Upper lobe of left lung (tissue), 6 donors: ENCODE measurements around the gene HPSE2. TPM values are rescaled to one million over a fixed set of nuclear protein-coding genes. Genes with fewer than 3 reads are reported as not detected.

Experiments used
- ATAC-seq, 2 donors: fragments of 200-7000 bp; cut with Tn5 transposase; one replicate each; pipeline ENCODE4 v1.9.1; 2022; ENCODE audit warnings: mild to moderate bottlenecking in 2 of 2, moderate library complexity in 2 of 2; ENCODE audit not compliant: low FRiP score in 2 of 2
- DNase-seq, 2 donors: peaks; one replicate each; pipeline ENCODE4 v3.0.0-alpha.2; 2019 to 2020
- H3K27ac ChIP-seq, 4 donors: fragments of 200-600 bp; sonication (generic); one replicate each; pipeline ENCODE4 v1.5.1; 2016 to 2019
- H3K27me3 ChIP-seq, 4 donors: fragments of 200-600 bp; sonication (generic); one replicate each; pipeline ENCODE4 v1.5.1; 2017 to 2019
- H3K36me3 ChIP-seq, 4 donors: fragments of 200-600 bp; sonication (generic); one replicate each; pipeline ENCODE4 v1.5.1; 2016 to 2019
- H3K4me1 ChIP-seq, 4 donors: fragments of 200-600 bp; sonication (generic); one replicate each; pipeline ENCODE4 v1.5.1; 2018 to 2019
- H3K4me3 ChIP-seq, 4 donors: fragments of 200-600 bp; sonication (generic); one replicate each; pipeline ENCODE4 v1.5.1; 2017 to 2019; ENCODE audit warnings: mild to moderate bottlenecking in 2 of 4, moderate library complexity in 1 of 4
- H3K9me3 ChIP-seq, 4 donors: fragments of 200-600 bp; sonication (generic); one replicate each; pipeline ENCODE4 v1.5.1; 2018 to 2019
- CTCF ChIP-seq, 6 experiments: fragments of 450-650 bp in 4 of 6; fragments of 200-600 bp in 2 of 6; sonication (generic) in 2 of 6; IDR thresholded peaks; one replicate each; pipeline ENCODE4 v1.5.1; 2016 to 2019; ENCODE audit warnings: antibody characterized with exemption in 6 of 6
- EP300 ChIP-seq, 4 donors: sonication (generic); formaldehyde crosslinking; IDR thresholded peaks; one replicate each; pipeline ENCODE4 v1.5.1; 2017; ENCODE audit warnings: antibody characterized with exemption in 4 of 4, control low read depth in 2 of 4
- POLR2A ChIP-seq, 4 donors: fragments of 450-650 bp; IDR thresholded peaks; one replicate each; pipeline ENCODE4 v1.5.1; 2016 to 2017; ENCODE audit warnings: antibody characterized with exemption in 4 of 4, mild to moderate bottlenecking in 2 of 4
- POLR2AphosphoS5 ChIP-seq, 2 donors: sonication (generic); formaldehyde crosslinking; IDR thresholded peaks; one replicate each; pipeline ENCODE4 v1.5.1; 2017; ENCODE audit warnings: antibody characterized with exemption in 2 of 2
- whole genome bisulfite sequencing, 2 donors: methylation state at CpG; one replicate each; pipeline ENCODE4 v1.1.5; 2017 to 2018; 5-methylcytosine and 5-hydroxymethylcytosine counted together
- total RNA-seq, 6 donors: library from RNA; depleted of rRNA in 4 of 6; stranded (reverse); fragments of >200 nt in 4 of 6; gene quantifications; one replicate each; pipeline versions ENCODE4 v1.1.0 to v1.2.1, GENCODE V29; 2016 to 2021
- donor health status: DM: no; HTN: no; CAD: no; lungs with moderate emphysema.
- donor health status: DM: no; HTN: yes; CAD: no; lungs with severe emphysema.

Gene HPSE2
- total RNA-seq, 6 donors from 2014 or later = 0.15 to 1.1 (median 0.91) TPM; not detected in 1

GRCh38 chr10:98517672-98518071 lies 718.0 kb downstream of the HPSE2 start:
- TF ChIP-seq POLR2A (IDR thresholded peaks at IDR 0.05) = no peak
- no peak for TF ChIP-seq CTCF (IDR thresholded peaks at IDR 0.05)
- no peak for TF ChIP-seq POLR2AphosphoS5 (IDR thresholded peaks at IDR 0.05)
- no peak for TF ChIP-seq EP300 (IDR thresholded peaks at IDR 0.05)
- no peak overlapping the region for H3K27ac ChIP-seq
- no peaks in the 10 kb centered on the region for H3K27me3 ChIP-seq
- WGBS, 2 donors = 50 to 76% methylated on average over 2 of the region's 2 CpGs
- ATAC-seq (no peak), DNase-seq (no peak)
- no peaks in the 10 kb centered on the region for H3K36me3 ChIP-seq
- no peak overlapping the region for H3K4me3 ChIP-seq
- H3K9me3 ChIP-seq = no peaks in the 10 kb centered on the region
- no peaks in the 10 kb centered on the region for H3K4me1 ChIP-seq

- no peak for TF ChIP-seq POLR2AphosphoS5 (IDR thresholded peaks at IDR 0.05)
- Histone ChIP-seq H3K4me1 (no peaks in the 10 kb centered on the region), H3K27me3 (no peaks in the 10 kb centered on the region), H3K9me3 (no peaks in the 10 kb centered on the region), H3K27ac (no peak overlapping the region), H3K36me3 (no peaks in the 10 kb centered on the region), H3K4me3 (no peak overlapping the region)
- DNase-seq (no peak), ATAC-seq (no peak)
- WGBS, 2 donors = 59 to 64% methylated on average over 2 of the region's 2 CpGs
Measured at GRCh38 chr10:98516352-98516751, 719.3 kb downstream of the HPSE2 start.

DNA sequence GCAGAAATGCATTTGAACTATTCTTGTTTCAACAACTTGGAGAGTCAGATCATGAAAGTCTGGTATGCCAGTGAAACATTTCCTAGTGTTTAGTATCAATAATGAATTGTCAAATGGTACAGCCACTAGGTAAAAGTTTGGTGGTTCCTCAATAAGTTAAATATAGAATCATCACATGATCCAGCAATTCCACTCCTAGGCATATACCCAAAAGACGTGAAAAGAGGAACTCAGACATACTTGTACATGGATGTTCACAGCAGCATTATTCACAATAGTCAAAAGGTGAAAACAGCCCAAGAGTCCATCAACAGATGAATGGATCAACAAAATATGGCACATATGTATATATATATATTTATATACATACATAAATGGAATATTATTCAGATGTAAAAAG lies 721.9 kb downstream of the HPSE2 start:
- H3K36me3 ChIP-seq = no peaks in the 10 kb centered on the region
- DNase-seq (no peak), ATAC-seq (no peak)
- TF ChIP-seq CTCF (IDR thresholded peaks at IDR 0.05) (no peak), POLR2A (IDR thresholded peaks at IDR 0.05) (no peak), POLR2AphosphoS5 (IDR thresholded peaks at IDR 0.05) (no peak), EP300 (IDR thresholded peaks at IDR 0.05) (no peak)
- no peaks in the 10 kb centered on the region for H3K9me3 ChIP-seq
- no peaks in the 10 kb centered on the region for H3K4me1 ChIP-seq
- no peak overlapping the region for H3K4me3 ChIP-seq
- H3K27me3 ChIP-seq = no peaks in the 10 kb centered on the region
- 58 to 60% methylated on average over 1 of the region's 1 CpG for WGBS, 2 donors
- H3K27ac ChIP-seq = no peak overlapping the region

GRCh38 chr10:98511876-98512275 lies 723.8 kb downstream of the HPSE2 start:
- ATAC-seq (no peak), DNase-seq (no peak)
- no peak overlapping the region for H3K4me3 ChIP-seq
- H3K4me1 ChIP-seq = no peaks in the 10 kb centered on the region
- no peaks in the 10 kb centered on the region for H3K9me3 ChIP-seq
- 73 to 100% methylated on average over 1 of the region's 1 CpG for WGBS, 2 donors
- no peak overlapping the region for H3K27ac ChIP-seq
- H3K36me3 ChIP-seq = no peaks in the 10 kb centered on the region
- no peaks in the 10 kb centered on the region for H3K27me3 ChIP-seq
- TF ChIP-seq EP300 (IDR thresholded peaks at IDR 0.05) = no peak
- no peak for TF ChIP-seq CTCF (IDR thresholded peaks at IDR 0.05)
- no peak for TF ChIP-seq POLR2A (IDR thresholded peaks at IDR 0.05)
- TF ChIP-seq POLR2AphosphoS5 (IDR thresholded peaks at IDR 0.05) = no peak

GRCh38 chr10:98510412-98510995 lies 725.1 kb downstream of the HPSE2 start:
- TF ChIP-seq POLR2AphosphoS5 (IDR thresholded peaks at IDR 0.05) = no peak
- TF ChIP-seq CTCF (IDR thresholded peaks at IDR 0.05) = no peak
- TF ChIP-seq POLR2A (IDR thresholded peaks at IDR 0.05) = no peak
- no peak for TF ChIP-seq EP300 (IDR thresholded peaks at IDR 0.05)
- whole genome bisulfite sequencing, 2 donors = 95% methylated on average over 4 of the region's 4 CpGs
- Histone ChIP-seq H3K4me1 (no peaks in the 10 kb centered on the region), H3K27me3 (no peaks in the 10 kb centered on the region), H3K9me3 (no peaks in the 10 kb centered on the region), H3K27ac (no peak overlapping the region), H3K4me3 (no peak overlapping the region), H3K36me3 (no peaks in the 10 kb centered on the region)
- DNase-seq (no peak), ATAC-seq (no peak)
